GM18508 (cell line): ENCODE data around the gene NFATC1.
"Not testable (repeated sequence)": the region's sequence is repeated elsewhere in the genome, so short reads cannot be mapped to it uniquely, and the experiment has no call there.

Source experiments
- ATAC-seq: cut with Tn5 transposase; IDR thresholded peaks from one replicate; pipeline ENCODE4 v1.9.1; 2021; ENCODE audit warnings: moderate number of reproducible peaks; ENCODE audit not compliant: insufficient read depth, unreplicated experiment

The NFATC1 gene

DNA sequence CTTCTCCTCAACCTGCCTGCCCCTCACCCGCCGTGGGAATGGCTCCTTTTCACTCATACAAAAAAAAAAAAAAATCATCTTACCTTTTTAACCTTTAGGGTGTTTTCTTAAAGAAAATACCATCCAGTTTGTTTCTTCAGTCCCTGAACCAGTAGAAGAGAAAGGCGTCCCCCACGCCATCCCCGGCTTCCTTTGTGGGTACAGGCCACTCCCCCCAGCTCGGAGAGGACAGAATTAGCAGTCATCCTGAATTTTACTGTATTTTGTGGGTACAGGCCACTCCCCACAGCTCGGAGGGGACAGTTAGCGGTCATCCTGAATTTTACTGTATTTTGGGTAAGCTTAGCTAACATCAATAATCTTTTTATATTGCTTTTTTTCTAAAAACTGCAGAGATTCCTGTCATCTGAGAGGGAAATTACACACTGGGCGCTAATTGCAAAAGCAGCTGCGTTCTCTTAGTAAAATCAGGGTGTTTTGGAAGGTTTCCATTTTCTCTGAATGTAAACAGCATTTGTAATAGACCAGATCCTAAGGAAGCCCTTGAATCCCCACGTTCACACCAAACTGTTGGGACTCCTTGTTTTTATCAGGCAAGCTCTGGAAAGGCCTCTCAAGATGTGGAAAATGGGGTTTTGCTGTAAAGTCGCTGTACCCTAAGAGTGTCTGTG, 72.5 kb downstream of the NFATC1 start:
- no peak for ATAC-seq

DNA sequence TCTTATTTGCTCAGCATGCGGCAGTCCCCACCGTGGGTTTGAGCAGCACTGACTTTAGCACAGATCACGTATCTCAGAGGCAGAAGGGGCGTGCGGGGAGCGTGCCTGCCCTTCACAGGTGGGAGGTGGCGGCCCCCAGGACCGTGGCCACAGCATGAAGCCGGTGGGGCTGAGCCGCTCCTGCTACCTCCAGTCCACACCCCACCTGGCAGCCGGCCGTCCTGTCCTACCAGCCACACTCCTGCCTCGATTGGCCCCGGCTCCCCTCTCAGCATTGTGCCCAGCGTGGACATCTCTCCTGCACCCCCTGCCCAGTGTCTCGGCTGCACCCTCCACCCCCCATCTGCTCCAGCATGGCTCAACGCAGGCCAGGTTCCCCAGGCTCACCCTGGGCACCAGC, 73.6 kb downstream of the NFATC1 start:
- no peak for ATAC-seq

DNA sequence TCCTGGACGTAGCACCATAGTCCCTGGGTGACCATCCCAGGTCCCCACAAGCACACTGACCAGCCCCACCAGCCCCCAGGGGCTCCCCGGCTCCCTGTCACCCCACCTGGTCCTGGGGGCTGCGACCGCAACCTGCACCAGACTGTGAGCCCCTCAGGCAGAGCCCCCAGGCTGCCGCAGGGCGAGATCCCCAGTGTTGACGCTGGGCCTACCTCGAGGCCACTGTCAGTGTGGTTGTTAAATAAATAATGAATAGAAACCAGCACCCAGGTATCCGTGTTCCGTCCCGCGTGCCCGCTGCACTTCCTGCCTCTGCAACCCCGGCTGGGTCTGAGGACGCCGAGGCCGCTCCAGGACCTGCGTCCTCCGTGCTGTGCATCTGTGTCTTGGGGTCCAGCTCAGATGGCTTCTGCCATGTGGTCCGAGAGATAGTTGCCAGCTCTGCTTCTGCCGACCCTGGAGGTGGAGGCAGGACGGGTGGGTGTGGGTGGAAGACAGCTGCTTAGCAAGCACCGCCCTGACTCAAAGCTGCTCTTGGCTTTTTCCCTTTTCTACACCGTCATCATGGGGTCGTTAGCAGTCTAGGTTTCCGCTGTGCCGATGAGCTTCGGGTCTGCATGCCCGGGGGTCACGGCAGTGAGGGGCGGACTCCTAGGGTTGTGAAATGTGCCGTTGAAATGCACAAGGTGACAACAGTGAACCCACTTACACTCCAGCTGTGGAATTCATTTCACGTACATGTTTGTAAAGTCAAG, 74.2 kb downstream of the NFATC1 start:
- no peak for ATAC-seq

DNA sequence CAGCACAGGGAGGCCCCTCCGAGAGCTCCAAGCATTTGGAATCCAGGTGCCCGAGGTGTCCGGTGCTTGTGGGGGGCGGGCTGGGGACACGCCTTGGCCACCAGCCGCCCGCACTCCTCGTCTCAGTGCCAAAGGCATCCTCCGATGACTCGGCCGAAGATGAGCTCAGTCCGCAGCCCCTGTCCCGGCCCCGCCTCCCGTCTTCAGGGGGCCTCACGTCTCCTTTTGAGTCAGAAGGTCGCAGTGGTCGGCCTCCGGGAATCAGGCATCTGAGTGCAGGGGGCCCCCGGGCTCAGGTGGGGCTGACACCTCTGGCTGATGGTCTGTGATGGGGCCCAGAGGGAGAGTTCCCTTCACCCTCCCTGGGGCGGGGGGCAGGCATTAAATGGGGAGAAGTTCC, 74.8 kb downstream of the NFATC1 start:
- ATAC-seq, result no peak

DNA sequence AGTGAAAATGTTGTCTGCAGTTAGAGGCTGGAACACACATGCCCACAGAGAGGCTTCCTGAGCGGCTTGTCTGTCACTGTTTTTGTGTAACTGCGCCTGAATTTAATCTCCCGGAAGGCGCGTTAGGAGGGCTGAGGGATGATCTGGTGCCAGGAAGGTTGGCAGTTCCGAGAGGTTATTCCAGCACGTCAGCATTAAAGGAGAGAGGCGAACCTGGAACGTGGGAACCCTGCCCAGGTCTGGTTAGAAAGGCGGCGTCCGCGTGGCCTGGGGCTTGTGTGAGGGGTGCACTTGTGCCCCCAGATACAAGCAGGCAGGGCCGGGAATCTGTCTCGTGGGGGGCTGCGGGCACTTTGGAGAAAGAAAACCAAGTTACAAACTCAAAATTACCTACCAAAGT, 75.3 kb downstream of the NFATC1 start:
- no peak for ATAC-seq

DNA sequence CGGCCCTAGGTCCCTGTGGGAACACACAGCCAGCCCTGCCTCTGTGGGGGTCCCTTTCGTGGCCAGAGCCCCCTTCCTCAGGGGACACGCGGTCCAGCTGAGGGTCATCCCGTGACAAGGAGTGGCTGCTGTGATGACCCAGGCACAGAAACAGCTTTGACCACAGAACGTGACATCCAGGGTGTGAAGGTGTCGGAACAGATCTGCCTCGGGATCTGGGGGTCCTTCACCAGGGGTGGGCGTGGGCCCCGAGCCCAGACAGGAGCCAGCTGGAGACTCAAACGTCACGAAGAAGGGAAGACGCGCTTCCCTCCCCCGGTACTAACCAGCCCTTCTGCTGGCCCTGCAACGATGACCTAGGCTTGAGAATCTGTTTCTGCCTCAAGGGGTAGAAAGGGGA, 75.9 kb downstream of the NFATC1 start:
- ATAC-seq, result no peak

DNA sequence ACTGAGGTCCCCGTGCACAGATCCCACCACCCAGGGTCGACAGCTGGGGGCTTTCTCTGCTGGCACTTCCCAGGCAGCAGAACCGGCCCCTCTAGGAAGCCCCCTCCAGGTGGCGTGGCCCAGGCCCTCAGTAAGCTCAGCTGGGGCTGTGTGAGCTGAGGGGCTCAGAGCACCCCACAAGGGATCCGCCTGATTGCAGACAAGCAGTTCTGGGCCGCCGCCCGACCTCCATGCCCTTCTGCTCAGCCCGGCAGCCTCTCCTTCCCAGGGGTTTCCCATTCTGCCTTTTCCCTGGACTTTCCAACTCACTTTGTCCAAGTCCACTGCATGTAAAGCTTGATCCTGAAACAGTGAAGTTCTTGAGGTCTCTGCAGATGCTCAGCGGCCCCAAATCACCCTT, 76.4 kb downstream of the NFATC1 start:
- ATAC-seq, result no peak

- no peak for ATAC-seq
These were observed 77.2 kb downstream of the NFATC1 start for GRCh38 chr18:79472946-79473345.

DNA sequence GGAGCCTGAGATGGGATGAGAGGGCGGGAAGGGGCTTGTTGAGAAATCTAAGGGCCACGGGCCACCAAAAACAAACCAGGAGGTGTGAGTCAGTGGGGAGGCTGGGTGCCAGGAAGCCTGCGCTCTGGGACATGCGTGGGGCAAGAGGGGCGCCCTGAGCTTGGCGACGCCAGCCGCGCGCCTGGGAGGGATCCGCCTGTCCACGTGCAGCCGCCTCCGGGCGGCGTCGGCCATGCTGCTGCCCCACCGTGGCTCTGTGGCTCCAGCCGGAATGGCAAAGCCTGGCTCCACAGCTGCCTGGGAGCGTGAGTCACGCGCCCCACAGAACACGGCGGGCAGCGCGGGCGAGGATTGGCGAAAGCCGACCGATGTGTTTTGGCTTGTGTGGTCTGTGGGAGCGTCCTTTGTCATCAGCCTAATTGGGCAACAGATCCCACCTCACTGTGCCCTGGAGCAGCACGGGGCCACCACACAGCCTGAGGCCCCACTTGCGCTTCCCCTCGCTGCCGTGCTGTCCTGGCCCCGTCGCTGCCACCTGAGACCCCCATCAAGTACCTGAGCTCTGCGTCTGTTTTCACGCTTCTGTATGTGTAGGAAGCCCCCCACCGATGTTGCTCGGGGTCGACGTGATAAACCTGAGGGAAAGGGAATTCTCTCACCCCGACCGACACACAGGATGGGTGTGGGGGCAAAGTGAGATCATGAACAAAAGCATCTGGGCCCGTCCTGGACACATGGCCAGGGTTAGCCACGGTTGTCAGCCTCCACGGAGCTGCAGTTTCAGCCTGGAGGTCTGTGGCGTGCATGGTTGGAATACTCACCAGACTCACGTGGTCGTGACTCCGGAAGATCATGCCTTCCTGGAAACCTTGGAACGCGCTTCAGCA, 80.5 kb downstream of the NFATC1 start:
- no peak for ATAC-seq

DNA sequence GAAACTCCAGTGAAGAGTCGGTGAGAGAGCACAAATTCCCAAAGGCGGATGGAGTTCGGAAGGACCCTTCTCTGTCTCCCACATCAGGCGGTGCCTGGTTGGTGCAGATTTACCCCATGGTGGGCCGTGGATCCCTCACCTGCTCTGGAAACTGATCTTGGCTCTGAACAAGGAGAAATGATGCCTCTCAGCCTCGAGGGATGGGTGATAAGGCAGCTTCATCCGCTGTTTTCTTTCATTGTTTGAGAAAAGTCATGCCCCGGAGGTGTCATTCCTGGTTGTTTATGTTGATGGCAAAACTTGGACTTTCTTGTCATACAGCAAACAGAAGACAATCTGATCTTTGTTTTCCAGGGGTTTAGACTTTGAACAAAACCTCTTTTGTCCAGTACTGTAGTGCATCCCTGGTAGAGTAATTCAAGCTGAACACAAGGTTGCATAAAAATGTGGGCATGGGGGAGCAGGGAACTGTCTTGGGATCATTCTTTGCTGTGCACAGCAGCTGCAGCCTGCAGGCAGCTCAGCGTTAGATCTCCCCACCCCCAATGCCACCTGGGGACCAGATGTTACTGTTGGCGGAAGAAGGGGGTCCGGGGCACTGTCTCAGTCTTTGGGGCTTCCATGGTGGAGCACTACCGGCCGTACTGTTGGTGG, 81.3 kb downstream of the NFATC1 start:
- no peak for ATAC-seq

- ATAC-seq, result no peak
These were observed 82.2 kb downstream of the NFATC1 start for GRCh38 chr18:79477711-79478483.

GRCh38 chr18:79478484-79479115, 82.9 kb downstream of the NFATC1 start:
- ATAC-seq, result no peak

GRCh38 chr18:79479116-79479760, 83.5 kb downstream of the NFATC1 start:
- ATAC-seq, result no peak

DNA sequence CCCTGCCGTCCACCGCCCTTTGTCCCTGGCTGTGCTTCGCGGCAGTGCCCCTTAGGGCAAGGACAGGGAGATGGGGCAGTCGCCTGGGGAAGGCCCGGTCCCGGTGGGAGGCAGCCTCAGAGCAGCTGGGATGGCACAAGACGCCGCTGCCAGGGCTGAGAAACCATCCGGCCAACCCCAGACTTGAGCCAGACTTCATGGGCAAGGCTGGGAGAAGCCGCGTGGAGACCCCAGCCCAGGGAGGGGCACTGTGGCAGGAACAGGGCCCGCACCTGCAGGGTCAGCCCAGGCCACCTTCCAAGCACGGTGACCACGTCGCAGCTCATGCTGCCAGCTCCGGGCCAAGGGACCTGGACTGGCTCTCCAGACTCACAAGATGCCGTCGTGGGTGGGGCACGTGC, 84.0 kb downstream of the NFATC1 start:
- ATAC-seq, result no peak

DNA sequence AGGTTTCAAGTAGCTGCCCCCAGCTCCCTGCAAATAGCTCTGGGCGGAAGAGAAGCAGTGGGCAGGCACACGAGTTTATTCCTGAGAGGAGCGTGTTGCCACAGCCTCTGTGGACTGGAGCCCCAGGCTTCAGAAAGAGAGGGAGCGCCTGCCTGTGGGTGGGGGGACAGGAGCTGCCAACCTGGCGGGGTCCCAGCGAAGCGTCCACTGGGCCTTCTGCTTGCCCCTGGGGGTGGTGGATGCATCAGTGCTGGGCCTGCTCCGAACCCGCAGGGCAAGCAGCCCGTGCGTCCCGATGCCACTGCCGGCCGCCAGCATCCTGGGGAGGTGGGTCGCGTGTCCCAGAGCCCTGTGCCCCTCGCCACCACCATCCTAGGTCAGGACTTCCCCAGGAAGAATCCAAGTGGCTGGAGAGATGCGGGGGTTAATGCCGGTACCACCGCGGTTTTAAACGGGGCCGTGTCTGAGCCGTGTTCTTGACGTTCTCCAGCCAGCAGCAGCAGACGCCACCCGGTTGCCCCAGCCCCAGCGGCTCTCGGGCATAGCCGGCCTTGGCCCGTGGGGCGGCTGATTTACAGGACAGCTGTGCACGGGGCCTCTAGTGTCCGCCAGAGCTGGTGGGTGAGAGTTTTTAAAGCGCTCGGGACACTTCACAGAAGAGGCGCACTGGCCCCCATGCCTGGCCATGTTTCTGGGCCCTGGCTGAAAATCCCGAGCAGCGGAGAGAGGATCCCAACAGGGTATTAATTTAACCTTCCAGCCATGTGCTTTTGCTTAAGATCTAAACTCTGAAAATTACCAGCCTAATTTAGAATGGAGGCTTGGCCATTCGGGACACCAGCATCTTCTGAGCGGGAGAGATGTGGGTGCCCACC, 84.7 kb downstream of the NFATC1 start:
- no peak for ATAC-seq

- ATAC-seq, result no peak
These were observed 85.5 kb downstream of the NFATC1 start for GRCh38 chr18:79481046-79481790.

DNA sequence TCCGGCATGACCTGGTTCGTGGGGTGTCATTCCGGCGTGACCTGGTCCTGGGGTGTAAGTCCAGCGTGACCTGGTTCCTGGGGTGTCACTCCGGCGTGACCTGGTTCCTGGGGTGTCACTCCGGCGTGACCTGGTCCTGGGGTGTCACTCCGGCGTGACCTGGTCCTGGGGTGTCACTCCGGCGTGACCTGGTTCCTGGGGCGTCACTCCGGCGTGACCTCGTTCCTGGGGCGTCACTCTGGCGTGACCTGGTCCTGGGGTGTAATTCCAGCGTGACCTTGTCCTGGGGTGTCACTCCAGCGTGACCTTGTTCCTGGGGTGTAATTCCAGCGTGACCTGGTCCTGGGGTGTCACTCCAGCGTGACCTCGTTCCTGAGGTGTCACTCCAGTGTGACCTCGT, 87.7 kb downstream of the NFATC1 start:
- ATAC-seq, result not testable (repeated sequence)
